Ecto neural progenitor cell (in vitro differentiated cells): ENCODE results near the gene TLCD2.
"Not testable (repeated sequence)": the region's sequence is repeated elsewhere in the genome, so short reads cannot be mapped to it uniquely, and the experiment has no call there.

Experiments used
- DNase-seq: peaks from one replicate; pipeline ENCODE4 v3.0.0-alpha.2; 2018; ENCODE audit warnings: low spot score

The TLCD2 gene

GRCh38 chr17:1716076-1716911 is 6.1 kb upstream of the TLCD2 start:
- peak; percentile 100 for DNase-seq

GRCh38 chr17:1715803-1716075 is 5.6 kb upstream of the TLCD2 start:
- no peak for DNase-seq

GRCh38 chr17:1714980-1715802 is 5.0 kb upstream of the TLCD2 start:
- DNase-seq = peak; percentile 82

GRCh38 chr17:1714427-1714979 is 4.3 kb upstream of the TLCD2 start:
- peak; percentile 95 for DNase-seq

- peak; percentile 83 for DNase-seq
Measured at GRCh38 chr17:1713878-1714426, 3.8 kb upstream of the TLCD2 start.

GRCh38 chr17:1713160-1713877 is 3.1 kb upstream of the TLCD2 start:
- no peak for DNase-seq

GRCh38 chr17:1712271-1712670 is 2.1 kb upstream of the TLCD2 start:
- no peak for DNase-seq

- DNase-seq = no peak
Measured at GRCh38 chr17:1711804-1712203, 1.6 kb upstream of the TLCD2 start.

- DNase-seq = no peak
Measured at GRCh38 chr17:1710807-1711553, 803 bp upstream of the TLCD2 start.

GRCh38 chr17:1709403-1709951 is 700 bp downstream of the TLCD2 start:
- DNase-seq = peak; percentile 61

GRCh38 chr17:1708791-1709346 is 1.3 kb downstream of the TLCD2 start:
- DNase-seq = not testable (repeated sequence)

GRCh38 chr17:1707107-1707506 is 3.1 kb downstream of the TLCD2 start:
- no peak for DNase-seq

GRCh38 chr17:1705004-1705403 is 5.2 kb downstream of the TLCD2 start:
- DNase-seq = no peak

- no peak for DNase-seq
Measured at GRCh38 chr17:1703063-1703462, 7.1 kb downstream of the TLCD2 start.

GRCh38 chr17:1699891-1700290 is 10.3 kb downstream of the TLCD2 start:
- not testable (repeated sequence) for DNase-seq

- DNase-seq = no peak
Measured at GRCh38 chr17:1697681-1698080, 12.5 kb downstream of the TLCD2 start.

- no peak for DNase-seq
Measured at GRCh38 chr17:1695365-1695764, 14.8 kb downstream of the TLCD2 start.

GRCh38 chr17:1693339-1693738 is 16.8 kb downstream of the TLCD2 start:
- DNase-seq = no peak

- DNase-seq = no peak
Measured at GRCh38 chr17:1690544-1691221, 19.5 kb downstream of the TLCD2 start.

- DNase-seq = not testable (repeated sequence)
Measured at GRCh38 chr17:1688405-1688804, 21.8 kb downstream of the TLCD2 start.
